Measurements from ENCODE around the gene C13orf46.
A peak's percentile ranks its signal among the peaks of the same experiment; 100 is the strongest.
"Not testable (repeated sequence)": the region's sequence is repeated elsewhere in the genome, so short reads cannot be mapped to it uniquely, and the experiment has no call there.

Gene C13orf46

GRCh38 chr13:113973218-113974164 lies at the start of gene C13orf46:
Gene C13orf46, minus strand, starts transcription at chr13:113974076. Its CDS starts 79 bp downstream, at chr13:113973997.
- DNase-seq = no peak

DNA sequence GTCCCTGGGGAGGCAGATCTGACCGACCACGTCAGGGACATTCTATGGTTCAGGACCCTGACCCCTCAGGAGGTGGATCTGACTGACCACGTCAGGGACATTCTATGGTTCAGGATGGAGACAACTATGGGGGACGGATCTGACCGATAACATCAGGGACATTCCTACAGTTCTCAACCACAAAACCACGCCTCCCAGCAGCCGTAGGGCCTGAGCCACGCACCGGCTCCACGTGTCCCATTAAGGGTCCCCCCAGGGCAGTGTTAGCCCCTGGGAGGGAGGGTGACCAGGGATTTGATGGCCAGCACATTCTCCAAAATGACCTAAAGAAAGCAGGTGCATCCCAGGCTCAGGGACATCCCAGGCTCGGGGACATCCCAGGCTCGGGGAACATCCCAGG lies 49.0 kb upstream of the C13orf46 start:
- no peak for DNase-seq

- no peak for DNase-seq
Observed at GRCh38 chr13:114022309-114022669, 48.4 kb upstream of the C13orf46 start.

GRCh38 chr13:114021464-114022308 lies 47.8 kb upstream of the C13orf46 start:
- no peak for DNase-seq

DNA sequence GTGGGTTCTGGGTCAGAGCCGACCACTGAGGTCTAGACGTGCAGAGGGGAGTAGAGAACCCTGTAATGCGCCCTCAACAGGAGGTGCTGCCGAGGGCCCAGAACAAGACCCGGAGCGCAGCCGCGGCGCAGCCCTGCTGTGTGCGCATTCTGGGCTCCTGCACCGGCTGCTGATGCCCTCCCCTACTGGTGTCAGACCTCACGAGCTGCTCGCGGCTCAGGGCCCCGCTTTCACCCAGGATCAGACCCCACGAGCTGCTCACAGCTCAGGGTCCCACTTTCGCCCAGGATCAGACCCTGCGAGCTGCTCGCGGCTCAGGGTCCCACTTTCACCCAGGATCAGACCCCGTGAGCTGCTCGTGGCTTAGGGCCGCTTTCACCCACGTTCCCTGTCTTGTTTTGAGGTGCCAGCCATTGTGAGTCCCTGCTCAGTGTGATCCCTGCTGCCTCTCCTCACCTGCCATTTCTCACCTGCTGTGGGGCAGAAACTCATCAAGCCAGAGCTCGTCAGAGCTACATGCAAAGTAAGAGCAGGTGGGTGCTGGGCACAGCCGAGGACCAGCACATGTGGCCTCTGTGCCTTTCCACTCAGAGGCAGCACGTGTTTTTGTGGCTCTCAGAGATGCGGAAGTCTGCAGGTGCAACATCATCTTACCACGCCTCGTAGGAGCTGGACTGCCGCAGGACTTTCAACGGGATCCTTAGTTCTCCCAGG lies 47.0 kb upstream of the C13orf46 start:
- no peak for DNase-seq

- not testable (repeated sequence) for DNase-seq
Observed at GRCh38 chr13:114020134-114020533, 46.3 kb upstream of the C13orf46 start.

DNA sequence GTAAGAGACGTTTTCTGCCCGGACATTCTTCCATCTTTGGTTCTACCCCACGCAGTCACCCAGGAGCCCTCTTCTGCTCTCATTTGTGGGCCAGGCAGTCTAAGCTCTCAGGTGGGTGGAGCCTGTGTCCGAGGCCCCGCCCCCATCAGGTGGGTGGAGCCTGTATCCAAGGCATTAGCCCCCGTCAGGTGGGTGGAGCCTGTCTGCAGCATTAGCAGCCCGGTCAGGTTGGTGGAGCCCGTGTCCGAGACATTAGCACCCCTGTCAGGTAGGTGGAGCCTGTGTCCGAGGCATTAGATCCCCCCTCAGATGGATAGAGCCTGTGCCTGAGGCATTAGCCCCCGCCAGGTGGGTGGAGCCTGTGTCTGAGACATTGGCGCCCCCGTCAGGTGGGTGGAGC lies 45.5 kb upstream of the C13orf46 start:
- DNase-seq = no peak

GRCh38 chr13:114018461-114019055 lies 44.7 kb upstream of the C13orf46 start:
- DNase-seq = no peak

GRCh38 chr13:114017966-114018365 lies 44.1 kb upstream of the C13orf46 start:
- no peak for DNase-seq

- DNase-seq = no peak
Observed at GRCh38 chr13:114017028-114017630, 43.3 kb upstream of the C13orf46 start.

- no peak for DNase-seq
Observed at GRCh38 chr13:114016321-114017027, 42.6 kb upstream of the C13orf46 start.

GRCh38 chr13:114015969-114016295 lies 42.1 kb upstream of the C13orf46 start:
- no peak for DNase-seq

GRCh38 chr13:114015111-114015968 lies 41.5 kb upstream of the C13orf46 start:
- peak; percentile 53 for DNase-seq

DNA sequence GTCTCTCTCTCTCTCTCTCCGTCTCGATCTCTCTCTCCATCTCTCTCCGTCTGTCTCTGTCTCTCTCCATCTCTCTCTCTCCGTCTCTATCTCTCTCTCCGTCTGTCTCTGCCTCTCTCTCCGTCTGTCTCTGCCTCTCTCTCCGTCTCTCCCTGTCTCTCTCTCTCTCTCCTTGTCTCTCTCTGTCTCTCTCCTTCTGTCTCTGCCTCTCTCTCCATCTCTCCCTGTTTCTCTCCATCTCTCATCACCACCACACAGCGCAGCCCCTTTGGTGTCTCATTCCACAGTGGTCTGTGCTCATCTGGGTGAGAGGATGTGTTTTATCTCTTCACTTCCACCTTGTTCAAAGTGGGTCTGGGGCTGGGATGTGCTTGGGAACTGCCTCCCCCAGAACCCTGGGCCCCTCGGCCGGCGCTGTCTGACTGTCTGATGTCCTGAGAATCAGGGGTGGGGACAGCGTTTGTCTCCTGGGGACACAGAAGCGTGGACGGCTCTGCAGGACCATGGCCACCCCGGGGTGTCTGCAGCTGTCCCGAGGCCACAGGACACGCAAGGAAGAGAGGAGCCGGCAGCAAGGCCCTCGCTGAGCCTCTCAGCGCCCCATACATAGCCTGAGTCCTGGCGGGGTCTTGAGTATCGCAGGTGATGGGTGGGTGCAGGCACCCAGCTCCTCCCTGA lies 40.2 kb upstream of the C13orf46 start:
- no peak for DNase-seq

GRCh38 chr13:114013336-114013735 lies 39.5 kb upstream of the C13orf46 start:
- DNase-seq = no peak

GRCh38 chr13:114012921-114013320 lies 39.0 kb upstream of the C13orf46 start:
- DNase-seq = no peak

- DNase-seq = no peak
Observed at GRCh38 chr13:114012141-114012540, 38.3 kb upstream of the C13orf46 start.

DNA sequence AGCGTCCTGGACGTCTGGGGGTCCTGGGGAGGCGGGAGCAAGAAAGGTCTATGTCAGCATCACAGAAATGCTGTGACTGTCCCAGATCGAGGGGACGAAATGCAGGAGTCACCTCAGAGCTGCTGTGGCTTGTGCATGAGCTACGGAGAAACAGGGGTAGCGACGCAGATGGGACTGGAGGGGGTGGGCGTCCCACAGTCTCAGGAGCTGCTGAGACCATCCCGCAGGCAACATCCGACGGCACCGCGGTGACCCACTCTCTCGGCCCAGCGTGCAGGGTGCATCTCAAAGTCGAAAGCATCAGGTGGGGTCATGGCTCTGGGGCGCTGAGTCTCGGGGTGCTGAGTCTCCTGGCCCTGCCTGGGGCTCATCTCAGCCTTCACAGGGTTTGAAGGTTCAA lies 37.4 kb upstream of the C13orf46 start:
- DNase-seq = no peak

DNA sequence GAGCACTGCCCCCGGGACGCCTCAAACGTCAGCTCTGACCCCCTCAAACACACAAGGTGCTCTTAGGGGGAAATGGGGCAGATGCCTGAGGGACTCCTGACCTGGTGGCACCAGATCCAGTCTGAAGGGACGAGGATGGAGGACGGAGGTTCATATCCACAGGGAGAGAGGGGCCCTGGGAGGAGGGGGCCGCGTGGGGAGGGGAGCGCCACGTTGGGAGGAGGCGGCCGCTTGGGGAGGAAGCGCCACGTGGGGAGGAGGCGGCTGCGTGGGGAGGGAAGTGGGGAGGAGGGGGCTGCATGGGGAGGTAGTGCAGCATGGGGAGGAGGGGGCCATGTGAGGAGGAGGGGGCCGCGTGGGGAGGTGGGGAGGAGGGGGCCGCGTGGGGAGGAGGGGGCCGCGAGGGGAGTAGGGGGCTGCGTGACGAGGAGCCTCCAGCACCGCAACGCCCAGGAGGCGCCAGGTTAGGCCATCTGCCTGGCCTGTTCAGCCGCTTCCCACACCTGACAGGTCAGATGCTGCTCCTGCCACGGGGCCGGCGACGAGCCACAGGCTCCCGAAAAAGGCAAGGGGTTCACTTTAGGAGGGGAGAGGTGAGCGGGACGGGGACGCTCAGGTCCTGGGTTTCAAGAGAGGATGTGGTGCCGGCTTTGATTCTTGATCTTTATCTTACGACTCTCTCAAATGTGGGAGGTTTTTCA lies 36.7 kb upstream of the C13orf46 start:
- no peak for DNase-seq
